Astrocyte of the spinal cord (primary cell): ENCODE results near the gene MYRIP.

Experiments used
- DNase-seq: peaks from one replicate; pipeline ENCODE4 v3.0.0; 2011; ENCODE audit warnings: low read depth, low spot score
- H3K4me3 ChIP-seq: 2 replicates; pipeline ENCODE4 v1.5.1; 2011; ENCODE audit warnings: low read depth, mild to moderate bottlenecking, low read length, moderate library complexity
- in situ Hi-C: cut with HindIII; loops from 2 replicates; pipeline ENCODE4 v1.10.0; 2017; ENCODE audit warnings: low sequenced_read_pairs
- TF ChIP-seq, protein P1 (sequence below): IDR thresholded peaks from 2 replicates; pipeline ENCODE4 v1.5.1; 2012; ENCODE audit warnings: low read depth, mild to moderate bottlenecking, low read length, inconsistent platforms

Gene MYRIP

DNA sequence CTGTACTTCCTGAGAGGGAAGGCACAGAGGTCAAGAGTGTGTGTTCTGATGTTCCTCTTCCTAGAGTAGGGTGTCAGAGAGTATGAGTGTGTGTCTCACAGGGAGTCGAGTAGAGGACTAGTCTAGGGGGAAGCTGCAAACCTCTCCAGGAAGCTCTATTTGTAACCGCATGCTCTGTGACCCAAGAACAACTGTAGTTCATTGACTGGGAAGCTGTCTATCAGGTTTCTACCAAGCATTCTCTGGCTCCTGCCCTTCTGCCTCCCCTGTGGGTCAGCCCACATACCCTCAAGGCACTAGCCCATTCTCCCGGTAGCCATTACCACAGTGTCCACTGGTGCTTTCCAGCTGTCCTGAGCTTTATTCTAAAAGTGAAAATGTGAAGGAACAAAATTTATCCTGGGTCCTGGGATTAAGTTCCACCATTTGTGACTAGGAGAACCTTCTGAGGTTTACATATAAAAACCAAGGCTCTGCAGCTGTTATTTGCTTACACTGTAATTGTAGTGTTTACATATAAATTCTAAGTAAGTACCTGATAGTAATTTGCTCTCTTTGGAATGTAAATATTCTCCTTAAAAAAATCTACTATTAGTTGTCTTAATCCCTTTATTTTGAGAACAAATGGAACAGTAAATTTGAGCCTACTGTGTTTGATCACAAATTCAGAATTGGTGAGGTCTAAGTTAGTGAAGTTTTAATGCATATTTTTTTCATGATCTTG, 40.7 kb downstream of the MYRIP start:
- H3K4me3 ChIP-seq, result no peak overlapping the region
- in situ Hi-C loops, result no loop called here
- TF ChIP-seq, protein P1, sequence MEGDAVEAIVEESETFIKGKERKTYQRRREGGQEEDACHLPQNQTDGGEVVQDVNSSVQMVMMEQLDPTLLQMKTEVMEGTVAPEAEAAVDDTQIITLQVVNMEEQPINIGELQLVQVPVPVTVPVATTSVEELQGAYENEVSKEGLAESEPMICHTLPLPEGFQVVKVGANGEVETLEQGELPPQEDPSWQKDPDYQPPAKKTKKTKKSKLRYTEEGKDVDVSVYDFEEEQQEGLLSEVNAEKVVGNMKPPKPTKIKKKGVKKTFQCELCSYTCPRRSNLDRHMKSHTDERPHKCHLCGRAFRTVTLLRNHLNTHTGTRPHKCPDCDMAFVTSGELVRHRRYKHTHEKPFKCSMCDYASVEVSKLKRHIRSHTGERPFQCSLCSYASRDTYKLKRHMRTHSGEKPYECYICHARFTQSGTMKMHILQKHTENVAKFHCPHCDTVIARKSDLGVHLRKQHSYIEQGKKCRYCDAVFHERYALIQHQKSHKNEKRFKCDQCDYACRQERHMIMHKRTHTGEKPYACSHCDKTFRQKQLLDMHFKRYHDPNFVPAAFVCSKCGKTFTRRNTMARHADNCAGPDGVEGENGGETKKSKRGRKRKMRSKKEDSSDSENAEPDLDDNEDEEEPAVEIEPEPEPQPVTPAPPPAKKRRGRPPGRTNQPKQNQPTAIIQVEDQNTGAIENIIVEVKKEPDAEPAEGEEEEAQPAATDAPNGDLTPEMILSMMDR, result no peak
- DNase-seq, result no peak

DNA sequence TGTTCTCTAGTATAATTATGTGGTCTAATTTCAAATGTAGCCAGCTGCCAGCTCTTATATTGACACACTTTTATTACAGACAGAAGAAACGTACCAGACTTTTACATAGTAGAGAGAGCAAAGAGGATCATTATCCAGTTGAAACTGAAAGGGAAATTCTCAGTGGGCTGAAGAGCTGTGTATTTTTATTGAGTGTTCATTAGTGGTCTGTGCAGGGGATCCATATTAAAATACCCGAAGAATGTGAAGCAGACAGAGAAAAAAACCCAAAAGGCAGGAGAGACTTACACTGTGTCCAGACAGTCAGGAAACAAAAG, 41.3 kb downstream of the MYRIP start:
- DNase-seq, result no peak
- in situ Hi-C loops, result no loop called here
- no peak overlapping the region for H3K4me3 ChIP-seq
- TF ChIP-seq, protein P1, result no peak

DNA sequence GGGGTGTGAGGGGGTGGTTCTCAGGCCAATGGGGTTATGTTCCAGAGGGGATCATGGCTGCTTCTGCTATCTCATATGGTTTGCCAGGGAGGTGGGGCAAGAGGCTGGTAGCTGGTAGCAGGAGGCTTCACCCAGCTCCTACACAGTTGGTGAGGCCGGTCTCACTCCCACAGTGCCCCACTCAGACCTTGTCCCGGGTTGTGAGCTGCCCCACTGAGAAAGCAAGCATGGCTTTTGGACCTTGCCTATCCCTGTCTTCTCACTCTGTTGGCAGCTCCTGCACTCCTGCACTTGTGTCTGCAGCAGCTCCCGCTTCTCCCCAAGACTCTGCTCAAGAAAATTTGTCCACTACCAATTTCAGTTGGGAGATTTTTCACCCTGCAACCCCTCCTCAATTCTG, 46.1 kb downstream of the MYRIP start:
- in situ Hi-C loops, result no loop called here
- H3K4me3 ChIP-seq, result no peak overlapping the region
- DNase-seq, result no peak
- TF ChIP-seq, protein P1, result no peak

DNA sequence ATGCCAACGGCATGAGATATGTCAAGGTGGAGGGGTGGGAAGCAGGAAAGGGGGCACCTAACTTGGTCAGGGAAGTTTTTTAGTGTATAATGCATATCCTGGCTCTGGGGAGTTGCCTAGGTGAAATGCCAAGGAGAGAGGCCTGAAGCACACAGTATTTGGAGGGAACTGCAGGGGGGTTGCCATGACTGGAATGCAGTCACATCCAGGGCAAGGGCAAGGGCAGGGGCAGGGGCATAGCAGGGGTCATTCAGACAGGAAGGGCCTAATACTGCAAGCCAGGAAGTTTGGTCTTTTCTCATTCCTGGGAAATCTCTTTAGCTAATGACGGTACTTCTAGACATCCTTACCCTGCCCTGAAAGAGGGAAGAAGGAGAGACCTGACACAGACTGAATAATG, 60.5 kb downstream of the MYRIP start:
- no peak overlapping the region for H3K4me3 ChIP-seq
- in situ Hi-C loops, result no loop called here
- no peak for DNase-seq
- TF ChIP-seq, protein P1, result no peak

DNA sequence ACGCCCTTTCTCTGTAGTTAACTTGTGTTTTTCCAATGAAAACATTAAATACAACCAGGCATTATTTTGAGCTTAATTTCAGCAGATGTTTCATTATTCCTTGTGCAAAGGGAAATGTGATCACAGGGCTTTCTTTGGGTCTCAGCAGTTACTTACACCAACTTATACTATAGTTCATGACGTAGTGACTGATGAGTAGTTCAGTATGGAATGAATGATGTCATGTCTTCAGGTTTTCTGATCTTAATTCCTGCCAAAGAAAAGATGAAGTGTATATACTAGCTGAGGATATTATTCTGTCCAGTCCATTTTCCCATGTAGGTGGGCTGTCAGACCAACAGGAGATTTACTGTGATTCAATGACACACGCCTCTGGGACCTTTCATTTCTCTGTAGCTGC, 61.3 kb downstream of the MYRIP start:
- DNase-seq, result no peak
- in situ Hi-C loops, result no loop called here
- H3K4me3 ChIP-seq, result no peak overlapping the region
- TF ChIP-seq, protein P1, result no peak

DNA sequence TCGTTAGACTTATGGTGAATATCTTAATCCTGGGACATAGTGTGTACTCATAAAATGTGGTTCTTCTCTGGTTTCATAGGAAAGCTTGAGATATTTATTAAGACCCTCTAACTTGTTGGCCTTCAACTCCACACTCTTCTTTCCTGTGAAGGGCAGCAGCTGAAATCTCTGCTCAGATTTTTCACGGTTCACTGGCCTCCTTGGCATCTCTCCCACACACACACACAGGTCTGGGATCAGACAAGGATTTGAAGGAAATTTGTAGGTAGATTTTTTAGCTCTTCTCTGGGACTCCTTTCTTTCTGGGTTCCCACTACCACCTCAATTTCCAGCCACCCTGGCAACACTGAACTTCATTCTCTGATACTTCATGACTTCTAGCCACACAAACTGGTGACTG, 70.2 kb downstream of the MYRIP start:
- DNase-seq, result no peak
- no peak overlapping the region for H3K4me3 ChIP-seq
- in situ Hi-C loops, result no loop called here
- TF ChIP-seq, protein P1, result no peak
